Heart left ventricle (tissue), 16 donors: Measurements from ENCODE around the gene LPAR5. TPM values are rescaled to one million over a fixed set of nuclear protein-coding genes. Genes with fewer than 3 reads are reported as not detected.

Experiments
- ATAC-seq, 4 donors: fragments of 200-7000 bp; cut with Tn5 transposase; one replicate each; pipeline ENCODE4 v1.9.1; 2020 to 2022; ENCODE audit warnings: moderate library complexity in 4 of 4, mild to moderate bottlenecking in 3 of 4, moderate number of reproducible peaks in 1 of 4
- DNase-seq, 5 donors: peaks; one replicate each; pipeline ENCODE4 v3.0.0-alpha.2; 2020
- H3K27ac ChIP-seq, 12 donors: fragments of 200-600 bp; sonication (generic) in 4 of 12; one replicate each; pipeline versions ENCODE4 v1.5.0 to v1.8.0; 2016 to 2022; ENCODE audit warnings: mild to moderate bottlenecking in 2 of 12
- H3K27me3 ChIP-seq, 9 donors: fragments of 200-600 bp; sonication (generic) in 2 of 9; one replicate each; pipeline versions ENCODE4 v1.5.1 to v1.8.0; 2016 to 2022; ENCODE audit warnings: mild to moderate bottlenecking in 3 of 9
- H3K36me3 ChIP-seq, 9 donors: fragments of 200-600 bp; sonication (generic) in 2 of 9; one replicate each; pipeline versions ENCODE4 v1.5.0 to v1.8.0; 2018 to 2022; ENCODE audit warnings: mild to moderate bottlenecking in 2 of 9
- H3K4me1 ChIP-seq, 12 donors: fragments of 200-600 bp; sonication (generic) in 4 of 12; one replicate each; pipeline versions ENCODE4 v1.5.0 to v1.8.0; 2016 to 2022; ENCODE audit warnings: mild to moderate bottlenecking in 3 of 12
- H3K4me3 ChIP-seq, 12 donors: fragments of 200-600 bp; sonication (generic) in 4 of 12; one replicate each; pipeline versions ENCODE4 v1.5.0 to v1.8.0; 2017 to 2022; ENCODE audit warnings: mild to moderate bottlenecking in 9 of 12, moderate library complexity in 4 of 12
- H3K9me3 ChIP-seq, 12 donors: fragments of 200-600 bp; sonication (generic) in 4 of 12; one replicate each; pipeline versions ENCODE4 v1.5.0 to v1.8.0; 2016 to 2022; ENCODE audit warnings: mild to moderate bottlenecking in 1 of 12
- POLR2A ChIP-seq, 2 donors: fragments of 450-650 bp; IDR thresholded peaks; one replicate each; pipeline ENCODE4 v1.6.1; 2017; ENCODE audit warnings: antibody characterized with exemption in 2 of 2, mild to moderate bottlenecking in 2 of 2, moderate library complexity in 2 of 2
- WGBS, 4 donors: extraction: QIAGEN DNeasy Blood & Tissue Kit in 2 of 4; methylation state at CpG; one replicate each; pipeline versions ENCODE4 v1.1.5 to v1.1.7; 2013 to 2018; 5-methylcytosine and 5-hydroxymethylcytosine counted together
- intact Hi-C, 10 donors: fragments of 100-400 bp; cut with DNase I; formaldehyde crosslinking; loops; one replicate each; pipeline versions ENCODE4 v1.11.1 to v1.14.2; 2022
- polyA plus RNA-seq, 2 donors: library from polyadenylated mRNA; stranded (reverse); fragments of 200-250 nt; gene quantifications; one replicate each; pipeline ENCODE4 v1.2.3, GENCODE V29; 2013
- total RNA-seq, 9 donors: library from RNA; depleted of rRNA in 2 of 9; stranded (reverse); fragments of >200 nt in 2 of 9; fragmentation: NEBNext Ultra II Directional in 3 of 9; extraction: Animal tissue kit (Norgen Biotek cat#: 25700) in 3 of 9; gene quantifications; one replicate each; pipeline versions ENCODE4 v1.1.0 to v1.2.4, GENCODE V29; 2016 to 2023
- TF ChIP-seq, protein P1 (sequence below), 12 donors: fragments of 200-600 bp; sonication (generic) in 4 of 12; IDR thresholded peaks; one replicate each; pipeline versions ENCODE4 v1.5.0 to v1.8.0; 2018 to 2022; ENCODE audit warnings: antibody characterized with exemption in 12 of 12, mild to moderate bottlenecking in 5 of 12
- donor health status: ischemic (EF 13 %, LVEDD 7.1; RV severe dilation, severe dysfunction).
- donor health status: healthy with polysubstance abuse.
- donor health status: DM: no; HTN: yes; CAD: no.
- donor health status: DM: no; HTN: no; CAD: no.
- donor health status: ischemic (EF 25% LVEDD 6.9; RV normal size, moderate dysfunction).
- donor health status: ischemic (EF 25% LVEDD 5.7; RV mildly dilated, moderate dysfunction).
- donor health status: healthy.
- donor health status: DM: yes; HTN: yes; CAD: no.
- donor health status: ischemic (EF 35%, LVEDD 5.7; RV mildly dilated, moderate dysfunction).
- donor health status: nonischemic (EF 11% LVEDD 7.7; RV severe dilation, severe dysfunction).
- donor health status: DM: yes; HTN: yes; CAD: no.
- donor health status: PGD.
- donor health status: ischemic (EF 29% LVEDD 5.4; RV normal size, mild dysfunction).
- donor health status: nonischemic (EF 23%, LVEDD 6.1; RV moderate dilation, normal function).

LPAR5 gene
- total and polyA plus RNA-seq, 11 donors: 3.5 to 11.7 (median 4.7) TPM

- 2 to 3% (median 3%) methylated on average over 37 of the region's 37 CpGs for whole genome bisulfite sequencing, 4 donors
- intact Hi-C loops: loop anchor here in 9 of 10 donors (1.0 to 10.0 kb wide), 10 partner anchors 16 to 62 kb away; partner anchors contain the start of genes ZNF384 (in 8 of the 9), COPS7A (in 2 of the 9) and ACRBP (in 1 of the 9)
- Histone ChIP-seq H3K9me3 (no peaks in the 10 kb centered on the region), H3K4me1 (peaks cover 0 to 24% (median 12%) of the 10 kb centered on the region in 12 donors), H3K36me3 (peaks cover 0 to 47% (median 30%) of the 10 kb centered on the region in 9 donors), H3K4me3 (peak within 1 kb of the TSS; percentile 40 to 86 (median 74)), H3K27me3 (no peaks in the 10 kb centered on the region), H3K27ac (peak within 1 kb of the TSS; percentile 51 to 90 (median 78))
- DNase-seq (peak; percentile 97 to 99 (median 98)), ATAC-seq (peak; percentile 99 to 100 (median 100))
- no peak for TF ChIP-seq POLR2A (IDR thresholded peaks at IDR 0.05)
- TF ChIP-seq, protein P1, sequence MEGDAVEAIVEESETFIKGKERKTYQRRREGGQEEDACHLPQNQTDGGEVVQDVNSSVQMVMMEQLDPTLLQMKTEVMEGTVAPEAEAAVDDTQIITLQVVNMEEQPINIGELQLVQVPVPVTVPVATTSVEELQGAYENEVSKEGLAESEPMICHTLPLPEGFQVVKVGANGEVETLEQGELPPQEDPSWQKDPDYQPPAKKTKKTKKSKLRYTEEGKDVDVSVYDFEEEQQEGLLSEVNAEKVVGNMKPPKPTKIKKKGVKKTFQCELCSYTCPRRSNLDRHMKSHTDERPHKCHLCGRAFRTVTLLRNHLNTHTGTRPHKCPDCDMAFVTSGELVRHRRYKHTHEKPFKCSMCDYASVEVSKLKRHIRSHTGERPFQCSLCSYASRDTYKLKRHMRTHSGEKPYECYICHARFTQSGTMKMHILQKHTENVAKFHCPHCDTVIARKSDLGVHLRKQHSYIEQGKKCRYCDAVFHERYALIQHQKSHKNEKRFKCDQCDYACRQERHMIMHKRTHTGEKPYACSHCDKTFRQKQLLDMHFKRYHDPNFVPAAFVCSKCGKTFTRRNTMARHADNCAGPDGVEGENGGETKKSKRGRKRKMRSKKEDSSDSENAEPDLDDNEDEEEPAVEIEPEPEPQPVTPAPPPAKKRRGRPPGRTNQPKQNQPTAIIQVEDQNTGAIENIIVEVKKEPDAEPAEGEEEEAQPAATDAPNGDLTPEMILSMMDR (IDR thresholded peaks at IDR 0.05): no peak
Measured at GRCh38 chr12:6662906-6663742, 27.4 kb upstream of the LPAR5 start, which contains the start of gene ING4. Gene ING4 (minus strand): TSS chr12:6663119. CDS start chr12:6663101, 18 bp downstream.

GRCh38 chr12:6662602-6662905 is 26.8 kb upstream of the LPAR5 start:
- Histone ChIP-seq H3K27me3 (no peaks in the 10 kb centered on the region), H3K4me3 (peak overlapping the region; percentile 40 to 86 (median 74)), H3K27ac (peak overlapping the region in 11 of 12 donors; percentile 58 to 90 (median 71)), H3K36me3 (peaks cover 0 to 47% (median 28%) of the 10 kb centered on the region in 9 donors), H3K4me1 (peaks cover 0 to 24% (median 12%) of the 10 kb centered on the region in 12 donors), H3K9me3 (no peaks in the 10 kb centered on the region)
- no peak for DNase-seq
- ATAC-seq: peak; percentile 21 to 57 (median 34)
- TF ChIP-seq, protein P1 (IDR thresholded peaks at IDR 0.05): no peak
- no peak for TF ChIP-seq POLR2A (IDR thresholded peaks at IDR 0.05)
- 0 to 1% (median 1%) methylated on average over 10 of the region's 10 CpGs for WGBS, 4 donors
- intact Hi-C loops: loop anchor here in 8 of 10 donors (2.0 to 10.0 kb wide), 8 partner anchors 16 to 62 kb away; partner anchors contain the start of genes COPS7A (in 2 of the 8), ACRBP (in 1 of the 8) and ZNF384 (in 1 of the 8)

- H3K4me1 ChIP-seq: peaks cover 0 to 18% (median 5%) of the 10 kb centered on the region in 12 donors
- intact Hi-C loops: loop anchor here in 1 of 10 donors (5.0 kb wide), 1 partner anchor 37 kb away; no protein-coding TSS in a partner anchor
- H3K36me3 ChIP-seq: peaks cover 3 to 99% (median 84%) of the 10 kb centered on the region in 9 donors
- DNase-seq (no peak), ATAC-seq (peak; percentile 66 to 87 (median 78))
- TF ChIP-seq, protein P1 (IDR thresholded peaks at IDR 0.05): no peak
- no peak for TF ChIP-seq POLR2A (IDR thresholded peaks at IDR 0.05)
- H3K27me3 ChIP-seq: no peaks in the 10 kb centered on the region
- no peaks in the 10 kb centered on the region for H3K9me3 ChIP-seq
- WGBS, 4 donors: 55 to 66% (median 60%) methylated on average over 5 of the region's 5 CpGs
- no peak overlapping the region for H3K4me3 ChIP-seq
- peak overlapping the region in 7 of 12 donors; percentile 3 to 76 (median 52) for H3K27ac ChIP-seq
Measured at GRCh38 chr12:6653987-6654386, 18.2 kb upstream of the LPAR5 start.

GRCh38 chr12:6653342-6653741 is 17.6 kb upstream of the LPAR5 start:
- Histone ChIP-seq H3K36me3 (peaks cover 3 to 98% (median 85%) of the 10 kb centered on the region in 9 donors), H3K27me3 (no peaks in the 10 kb centered on the region), H3K4me1 (peaks cover 0 to 18% (median 5%) of the 10 kb centered on the region in 12 donors), H3K4me3 (no peak overlapping the region), H3K9me3 (no peaks in the 10 kb centered on the region), H3K27ac (peak overlapping the region in 5 of 12 donors; percentile 27 to 76 (median 64))
- WGBS, 4 donors: 93 to 100% (median 95%) methylated on average over 1 of the region's 1 CpG
- DNase-seq (no peak), ATAC-seq (peak in 2 of 4 donors; percentile 23 to 34)
- intact Hi-C loops: loop anchor here in 1 of 10 donors (5.0 kb wide), 1 partner anchor 36 kb away; no protein-coding TSS in a partner anchor
- TF ChIP-seq POLR2A (IDR thresholded peaks at IDR 0.05): no peak
- TF ChIP-seq, protein P1 (IDR thresholded peaks at IDR 0.05): no peak
